Chondrocyte (in vitro differentiated cells): ENCODE measurements around the gene CNPY1. TPM values are rescaled to one million over a fixed set of nuclear protein-coding genes. Genes with fewer than 3 reads are reported as not detected.
A peak's percentile ranks its signal among the peaks of the same experiment; 100 is the strongest.
"Not testable (repeated sequence)": the region's sequence is repeated elsewhere in the genome, so short reads cannot be mapped to it uniquely, and the experiment has no call there.

Experiments used
- DNase-seq: peaks from one replicate; pipeline ENCODE4 v3.0.0; 2021; ENCODE audit warnings: mixed read lengths, low spot score
- H3K27ac Mint-ChIP-seq: one replicate; pipeline ENCODE4 v1.8.0; 2021; ENCODE audit warnings: mild to moderate bottlenecking, moderate library complexity, mixed read lengths; ENCODE audit not compliant: unreplicated experiment
- H3K27me3 Mint-ChIP-seq: 2 replicates; pipeline ENCODE4 v1.8.0; 2021; ENCODE audit warnings: low read depth, mixed read lengths
- H3K36me3 Mint-ChIP-seq: 2 replicates; pipeline ENCODE4 v1.8.0; 2021; ENCODE audit warnings: low read depth, mixed read lengths
- H3K4me1 Mint-ChIP-seq: 2 replicates; pipeline ENCODE4 v1.8.0; 2021; ENCODE audit warnings: low read depth, mild to moderate bottlenecking, mixed read lengths
- H3K4me3 Mint-ChIP-seq: one replicate; pipeline ENCODE4 v1.8.0; 2021; ENCODE audit warnings: mild to moderate bottlenecking, moderate library complexity, mixed read lengths; ENCODE audit not compliant: unreplicated experiment
- H3K9me3 Mint-ChIP-seq: 2 replicates; pipeline ENCODE4 v1.8.0; 2021; ENCODE audit warnings: low read depth, mixed read lengths
- total RNA-seq: library from RNA; stranded (reverse); gene quantifications from 3 replicates; pipeline ENCODE4 v1.2.1, GENCODE V29; 2021
- TF ChIP-seq, protein P1 (sequence below): fragments of 200-600 bp; sonication (generic); IDR thresholded peaks from 2 replicates; pipeline ENCODE4 v1.5.0; 2021; ENCODE audit warnings: antibody characterized with exemption, mild to moderate bottlenecking, moderate library complexity

Gene CNPY1
- total RNA-seq, 1 donor from 2014 or later, result not detected

DNA sequence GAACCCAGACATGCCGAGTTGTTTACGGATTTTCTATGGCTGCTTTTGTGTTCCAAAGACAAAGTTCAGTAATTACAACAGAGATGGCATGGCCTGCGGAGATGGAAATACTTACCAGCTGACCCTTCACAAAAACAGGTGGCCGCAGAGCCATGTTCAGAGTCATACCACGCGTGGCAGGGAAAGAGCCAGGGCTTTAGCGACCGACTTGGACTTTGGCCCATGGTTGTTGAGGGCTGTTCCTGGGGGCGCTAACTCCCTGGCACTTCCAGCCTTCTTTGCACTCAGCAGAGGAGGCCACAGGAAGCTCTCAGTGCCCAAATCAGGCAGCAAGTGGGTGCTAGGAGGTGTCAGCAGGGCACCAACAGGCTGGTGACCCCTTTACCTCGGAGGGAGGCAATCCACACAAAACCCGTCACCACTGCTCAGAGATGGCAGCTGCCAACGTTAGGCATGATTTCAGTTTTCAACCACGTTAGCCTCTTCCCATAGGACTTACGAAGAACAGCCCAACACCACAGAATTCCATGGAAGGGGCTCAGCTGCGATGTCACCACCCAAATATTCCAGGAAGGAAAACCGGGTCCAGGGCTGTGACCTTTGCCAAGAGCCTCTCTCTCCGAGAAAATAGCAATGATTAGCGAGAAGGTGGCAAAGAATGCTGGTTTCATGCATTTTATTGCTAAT is 21.4 kb upstream of the CNPY1 start:
- no peaks in the 10 kb centered on the region for H3K9me3 Mint-ChIP-seq
- DNase-seq, result peak; percentile 56
- no peak overlapping the region for H3K4me3 Mint-ChIP-seq
- no peak overlapping the region for H3K27ac Mint-ChIP-seq
- TF ChIP-seq, protein P1, sequence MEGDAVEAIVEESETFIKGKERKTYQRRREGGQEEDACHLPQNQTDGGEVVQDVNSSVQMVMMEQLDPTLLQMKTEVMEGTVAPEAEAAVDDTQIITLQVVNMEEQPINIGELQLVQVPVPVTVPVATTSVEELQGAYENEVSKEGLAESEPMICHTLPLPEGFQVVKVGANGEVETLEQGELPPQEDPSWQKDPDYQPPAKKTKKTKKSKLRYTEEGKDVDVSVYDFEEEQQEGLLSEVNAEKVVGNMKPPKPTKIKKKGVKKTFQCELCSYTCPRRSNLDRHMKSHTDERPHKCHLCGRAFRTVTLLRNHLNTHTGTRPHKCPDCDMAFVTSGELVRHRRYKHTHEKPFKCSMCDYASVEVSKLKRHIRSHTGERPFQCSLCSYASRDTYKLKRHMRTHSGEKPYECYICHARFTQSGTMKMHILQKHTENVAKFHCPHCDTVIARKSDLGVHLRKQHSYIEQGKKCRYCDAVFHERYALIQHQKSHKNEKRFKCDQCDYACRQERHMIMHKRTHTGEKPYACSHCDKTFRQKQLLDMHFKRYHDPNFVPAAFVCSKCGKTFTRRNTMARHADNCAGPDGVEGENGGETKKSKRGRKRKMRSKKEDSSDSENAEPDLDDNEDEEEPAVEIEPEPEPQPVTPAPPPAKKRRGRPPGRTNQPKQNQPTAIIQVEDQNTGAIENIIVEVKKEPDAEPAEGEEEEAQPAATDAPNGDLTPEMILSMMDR, result no peak
- peaks cover 20% of the 10 kb centered on the region for H3K27me3 Mint-ChIP-seq
- H3K36me3 Mint-ChIP-seq, result no peaks in the 10 kb centered on the region
- no peaks in the 10 kb centered on the region for H3K4me1 Mint-ChIP-seq

DNA sequence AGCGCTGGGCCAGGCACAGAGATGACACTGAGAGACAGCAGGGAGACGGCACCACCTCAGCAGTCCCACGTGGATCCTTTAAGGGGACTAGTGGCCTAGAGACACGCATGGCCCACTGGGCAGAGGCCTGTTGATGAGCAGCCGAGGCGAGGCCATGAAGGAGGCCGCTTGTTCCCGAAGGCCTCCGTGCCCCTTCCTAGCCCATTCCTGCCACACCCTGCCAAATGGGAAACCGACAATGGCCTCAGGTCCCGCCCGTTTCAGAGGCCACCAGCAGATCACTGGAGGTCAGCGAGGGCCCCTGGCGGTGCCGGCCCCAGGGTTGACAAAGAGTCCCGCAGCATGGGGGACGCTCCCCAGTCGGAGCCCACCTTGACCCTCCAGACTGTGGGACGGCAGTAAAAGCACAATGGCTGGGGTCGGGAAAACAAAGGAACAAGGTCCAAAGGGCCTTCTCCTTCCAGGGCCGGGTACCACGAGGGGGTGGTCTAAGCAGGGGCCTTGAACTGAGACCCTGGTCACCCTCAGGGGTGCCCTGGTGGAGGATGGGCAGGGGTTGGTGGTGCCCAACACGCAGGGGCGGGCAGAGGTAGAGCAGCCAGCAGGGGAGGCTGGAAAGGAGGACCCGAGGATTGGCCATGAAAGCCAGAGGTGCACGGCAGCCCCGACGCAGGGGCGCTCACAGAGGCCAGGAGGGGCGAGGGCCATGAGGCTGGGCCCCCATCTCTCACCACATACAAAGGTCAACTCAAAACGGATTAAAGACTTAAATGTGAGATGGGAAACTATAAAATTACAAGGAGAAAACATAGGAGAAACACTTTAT is 19.9 kb upstream of the CNPY1 start:
- Mint-ChIP-seq H3K4me1 (no peaks in the 10 kb centered on the region), H3K36me3 (no peaks in the 10 kb centered on the region), H3K27me3 (peaks cover 19% of the 10 kb centered on the region), H3K9me3 (no peaks in the 10 kb centered on the region), H3K27ac (no peak overlapping the region), H3K4me3 (no peak overlapping the region)
- TF ChIP-seq, protein P1, result no peak
- DNase-seq, result peak; percentile 83

DNA sequence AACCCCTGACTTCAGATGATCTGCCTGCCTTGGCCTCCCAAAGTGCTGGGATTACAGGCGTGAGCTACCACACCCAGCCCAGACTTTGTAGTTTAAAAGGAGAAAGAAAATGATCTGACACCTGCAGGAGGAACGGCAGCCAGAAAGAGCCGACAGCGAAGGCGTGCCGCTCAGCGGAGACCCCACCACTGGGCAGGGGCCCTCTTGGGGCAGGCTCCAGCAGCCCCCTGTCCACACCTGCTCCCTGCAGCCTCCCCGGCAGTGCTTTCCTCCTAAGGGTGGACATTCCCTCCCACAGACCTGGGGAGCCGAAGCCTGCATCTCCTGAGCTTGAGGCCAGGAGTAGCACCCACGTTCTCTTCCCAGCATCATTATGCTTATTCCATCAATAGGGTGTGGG is 19.2 kb upstream of the CNPY1 start:
- DNase-seq, result peak; percentile 81
- Mint-ChIP-seq H3K27me3 (peaks cover 23% of the 10 kb centered on the region), H3K4me3 (no peak overlapping the region), H3K27ac (no peak overlapping the region), H3K9me3 (no peaks in the 10 kb centered on the region), H3K4me1 (no peaks in the 10 kb centered on the region), H3K36me3 (no peaks in the 10 kb centered on the region)
- TF ChIP-seq, protein P1, result no peak

DNA sequence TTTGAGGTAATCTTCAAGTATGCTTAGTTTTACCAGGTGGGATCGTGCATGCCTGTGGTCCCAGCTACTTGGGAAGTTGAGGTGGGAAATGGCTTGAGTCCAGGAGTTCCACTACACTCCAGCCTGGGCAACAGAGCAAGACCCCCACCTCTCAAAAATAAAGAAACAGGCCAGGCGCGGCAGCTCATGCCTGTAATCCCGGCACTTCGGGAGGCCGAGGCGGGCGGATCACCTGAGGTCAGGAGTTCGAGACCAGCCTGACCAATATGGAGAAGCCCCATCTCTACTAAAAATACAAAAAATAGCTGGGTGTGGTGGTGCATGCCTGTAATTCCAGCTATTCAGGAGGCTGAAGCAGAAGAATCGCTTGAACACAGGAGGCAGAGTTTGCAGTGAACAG is 16.6 kb upstream of the CNPY1 start:
- not testable (repeated sequence) for H3K36me3 Mint-ChIP-seq, H3K4me1 Mint-ChIP-seq, H3K9me3 Mint-ChIP-seq, H3K27ac Mint-ChIP-seq, H3K4me3 Mint-ChIP-seq
- peak; percentile 17 for DNase-seq
- H3K27me3 Mint-ChIP-seq, result peaks cover 19% of the 10 kb centered on the region

DNA sequence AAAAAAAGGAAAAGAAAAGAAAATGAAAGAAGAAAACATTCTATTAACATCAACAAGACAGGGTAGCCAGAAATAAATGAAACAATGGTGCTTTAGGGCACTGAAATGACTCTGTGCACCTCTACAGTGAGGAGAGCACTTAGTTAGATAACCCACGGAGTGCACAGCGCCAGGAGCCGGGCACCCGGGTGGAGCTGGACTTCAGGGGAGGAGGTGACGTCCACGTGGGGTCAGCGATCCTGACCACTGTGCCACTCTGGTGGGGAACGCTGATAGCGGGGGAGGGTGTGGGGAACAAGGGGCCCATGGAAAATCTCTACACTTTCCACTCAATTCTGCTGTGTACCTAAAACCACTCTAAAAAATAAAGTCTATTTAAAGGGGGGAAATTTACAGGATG is 15.7 kb upstream of the CNPY1 start:
- TF ChIP-seq, protein P1, result no peak
- Mint-ChIP-seq H3K9me3 (no peaks in the 10 kb centered on the region), H3K27ac (no peak overlapping the region), H3K27me3 (peaks cover 22% of the 10 kb centered on the region), H3K36me3 (no peaks in the 10 kb centered on the region), H3K4me1 (no peaks in the 10 kb centered on the region), H3K4me3 (no peak overlapping the region)
- peak; percentile 61 for DNase-seq
